GM18499 (cell line): Measurements from ENCODE around the gene ZNF503.

Experiments
- ATAC-seq: cut with Tn5 transposase; IDR thresholded peaks from one replicate; pipeline ENCODE4 v1.9.1; 2021; ENCODE audit warnings: moderate number of reproducible peaks; ENCODE audit not compliant: insufficient read depth, unreplicated experiment

Gene ZNF503, protein sequence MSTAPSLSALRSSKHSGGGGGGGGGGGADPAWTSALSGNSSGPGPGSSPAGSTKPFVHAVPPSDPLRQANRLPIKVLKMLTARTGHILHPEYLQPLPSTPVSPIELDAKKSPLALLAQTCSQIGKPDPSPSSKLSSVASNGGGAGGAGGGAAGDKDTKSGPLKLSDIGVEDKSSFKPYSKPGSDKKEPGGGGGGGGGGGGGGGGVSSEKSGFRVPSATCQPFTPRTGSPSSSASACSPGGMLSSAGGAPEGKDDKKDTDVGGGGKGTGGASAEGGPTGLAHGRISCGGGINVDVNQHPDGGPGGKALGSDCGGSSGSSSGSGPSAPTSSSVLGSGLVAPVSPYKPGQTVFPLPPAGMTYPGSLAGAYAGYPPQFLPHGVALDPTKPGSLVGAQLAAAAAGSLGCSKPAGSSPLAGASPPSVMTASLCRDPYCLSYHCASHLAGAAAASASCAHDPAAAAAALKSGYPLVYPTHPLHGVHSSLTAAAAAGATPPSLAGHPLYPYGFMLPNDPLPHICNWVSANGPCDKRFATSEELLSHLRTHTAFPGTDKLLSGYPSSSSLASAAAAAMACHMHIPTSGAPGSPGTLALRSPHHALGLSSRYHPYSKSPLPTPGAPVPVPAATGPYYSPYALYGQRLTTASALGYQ

DNA sequence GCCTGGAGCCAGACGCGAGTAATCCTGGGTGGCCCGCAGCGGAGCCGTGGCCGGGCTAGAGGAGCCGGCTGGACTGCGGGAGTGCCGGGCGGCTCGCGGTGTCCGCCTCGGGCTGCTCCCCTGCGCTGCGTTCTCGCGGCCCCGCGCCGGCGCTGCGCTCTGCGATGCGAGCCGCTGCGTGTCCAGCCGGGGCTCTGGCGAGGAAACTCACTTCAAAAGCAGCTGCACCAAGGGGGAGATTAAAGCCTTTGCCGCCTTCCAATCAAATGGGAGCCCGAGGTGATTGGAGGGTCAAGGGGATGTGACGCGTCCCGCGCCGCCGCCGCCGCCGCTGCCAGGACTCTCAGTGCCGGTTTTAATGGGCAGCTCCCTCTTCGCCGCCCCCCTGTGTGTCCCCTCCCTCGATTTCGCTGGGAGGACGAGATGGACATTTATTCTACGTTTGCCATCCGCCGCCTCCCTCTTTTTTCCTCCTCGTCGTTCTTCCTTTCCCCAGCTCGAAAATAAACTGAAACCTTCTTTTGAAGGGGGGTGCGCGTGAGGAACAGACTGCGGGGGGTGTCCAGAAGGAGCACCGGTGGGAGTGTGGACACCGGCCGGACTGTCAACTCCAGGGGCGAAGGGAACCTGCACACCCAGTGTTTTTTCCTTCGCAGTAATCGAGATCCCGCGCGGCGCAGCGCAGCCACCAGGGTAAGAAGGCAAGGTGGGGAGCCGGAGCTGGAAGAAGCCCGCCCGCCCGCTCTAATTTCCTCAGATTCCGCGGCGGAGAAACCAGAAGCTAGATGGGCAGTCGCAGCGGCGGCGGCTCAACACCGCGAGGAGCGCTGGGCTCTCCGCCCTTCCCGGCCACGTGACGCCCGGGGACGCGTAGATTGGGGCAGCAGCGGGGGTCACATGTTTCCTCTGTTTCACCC lies at the start of gene ZNF503:
TSS of gene ZNF503 (minus strand) at position 196 of the 917 bp plus-strand sequence. CDS start 345 bp downstream, outside the sequence.
- ATAC-seq = no peak

DNA sequence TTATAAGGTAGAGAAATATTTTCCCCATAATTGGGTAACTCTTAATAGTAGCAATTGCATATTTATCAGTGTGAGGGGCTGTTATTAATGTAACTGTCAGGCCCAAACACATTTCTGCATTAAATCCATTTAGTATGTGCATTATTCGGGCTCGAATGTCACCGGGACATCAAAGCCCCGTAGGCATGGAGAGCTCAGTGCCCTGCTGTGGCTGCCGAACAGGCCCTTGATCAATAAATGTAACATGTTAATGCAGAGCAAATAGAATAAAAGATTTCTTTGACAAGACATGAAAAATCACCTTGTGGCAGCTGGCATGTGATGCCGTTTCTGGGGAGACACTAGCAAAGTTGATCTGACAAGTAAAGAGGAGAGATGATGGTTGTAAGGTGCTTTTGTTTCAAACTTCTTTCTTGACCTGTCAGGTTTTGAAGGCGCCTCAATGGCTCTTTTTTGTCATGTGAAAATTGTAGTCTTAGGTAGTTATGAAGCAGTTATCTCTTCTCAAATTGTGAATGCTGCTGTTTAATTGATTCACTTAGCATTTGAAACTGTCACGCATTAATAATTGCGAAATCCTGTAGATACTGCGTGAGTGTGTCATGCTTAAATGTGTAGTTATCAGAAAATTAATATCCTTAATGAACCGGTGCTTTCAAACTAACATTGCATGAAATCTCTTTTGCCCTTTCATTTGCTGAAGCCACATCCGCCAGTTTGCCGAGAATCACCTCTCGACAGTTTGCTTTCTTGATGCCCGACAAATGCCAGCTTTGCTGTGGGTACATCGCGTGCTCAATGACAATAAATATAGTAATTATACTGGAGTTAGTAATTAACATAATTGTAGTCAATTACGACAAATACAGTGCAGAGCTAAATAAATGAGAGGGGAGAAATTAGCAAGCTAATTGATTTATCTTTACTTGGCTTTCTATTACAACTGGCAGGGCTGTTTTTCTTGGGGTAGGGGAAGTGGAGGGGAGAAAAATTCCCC lies 49.4 kb upstream of the ZNF503 start:
- ATAC-seq = no peak

DNA sequence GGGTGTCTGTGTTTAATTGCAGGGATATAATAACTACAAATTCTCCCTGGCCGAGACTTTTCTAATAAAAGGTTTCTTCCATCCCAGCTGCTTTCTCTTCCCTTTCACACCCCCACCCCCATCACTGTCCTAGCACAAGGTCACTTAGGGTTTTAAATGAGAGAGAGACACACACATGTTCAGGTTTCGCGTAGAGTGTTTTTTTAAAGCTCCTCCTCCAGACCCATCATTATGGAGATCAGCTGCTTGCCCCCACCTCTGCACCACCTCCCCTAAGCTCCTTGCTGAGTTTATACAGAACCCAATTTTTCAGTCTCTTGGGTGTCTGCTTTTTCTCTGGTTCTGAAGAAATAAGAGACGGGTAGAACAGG lies 48.5 kb upstream of the ZNF503 start:
- ATAC-seq = no peak

DNA sequence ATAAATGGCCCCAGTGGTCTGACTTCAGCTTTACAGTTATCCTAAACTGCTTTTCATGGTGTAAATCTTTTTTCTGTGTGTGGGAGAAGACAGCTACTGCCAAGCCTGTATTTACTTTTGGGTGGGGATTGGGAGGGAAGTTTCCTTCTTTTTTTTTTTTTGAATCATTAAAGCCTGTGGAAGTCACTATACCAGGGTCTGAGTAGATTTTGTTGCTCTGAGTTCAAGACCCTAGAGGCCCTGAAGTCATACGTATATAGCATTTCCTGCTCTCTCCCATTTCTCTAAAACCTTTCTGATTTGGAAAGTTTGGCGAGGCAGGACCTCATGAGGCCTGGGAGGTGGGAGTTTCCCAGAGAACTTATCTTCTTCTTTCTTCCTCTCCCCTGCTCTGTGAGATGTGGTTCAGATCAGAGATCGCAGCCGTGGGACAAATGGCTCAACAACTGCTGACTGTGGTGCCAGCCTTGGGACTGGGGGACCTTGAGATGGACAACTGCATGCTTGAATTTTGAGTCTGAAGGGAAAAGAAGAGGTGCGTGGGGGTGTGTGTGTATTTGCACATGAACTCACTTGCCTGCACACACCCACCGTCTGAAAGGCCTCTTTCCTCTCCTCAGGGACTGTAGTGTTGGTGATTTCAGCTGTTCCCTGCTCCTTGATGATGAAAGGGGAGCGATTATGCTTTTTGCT lies 48.0 kb upstream of the ZNF503 start:
- ATAC-seq = no peak

DNA sequence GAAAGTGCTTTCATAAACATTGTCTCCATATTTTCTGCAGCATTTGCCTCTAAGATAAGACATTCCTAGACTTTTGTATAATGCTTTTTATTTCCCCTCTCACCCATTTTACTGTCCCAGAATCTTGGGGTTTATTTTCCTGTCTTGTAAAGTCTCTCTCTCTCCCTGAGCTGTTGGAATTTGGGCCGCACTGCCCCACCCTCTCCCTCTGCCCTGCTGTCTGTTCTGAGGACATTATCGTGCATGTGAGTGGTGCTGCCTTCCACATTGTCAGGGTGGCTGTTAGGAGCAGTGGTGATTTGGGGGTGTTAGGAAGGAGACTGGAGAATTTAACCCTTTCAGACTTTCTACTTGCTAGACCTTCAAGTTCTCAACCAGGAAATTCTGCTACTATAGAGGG lies 46.6 kb upstream of the ZNF503 start:
- ATAC-seq = no peak

DNA sequence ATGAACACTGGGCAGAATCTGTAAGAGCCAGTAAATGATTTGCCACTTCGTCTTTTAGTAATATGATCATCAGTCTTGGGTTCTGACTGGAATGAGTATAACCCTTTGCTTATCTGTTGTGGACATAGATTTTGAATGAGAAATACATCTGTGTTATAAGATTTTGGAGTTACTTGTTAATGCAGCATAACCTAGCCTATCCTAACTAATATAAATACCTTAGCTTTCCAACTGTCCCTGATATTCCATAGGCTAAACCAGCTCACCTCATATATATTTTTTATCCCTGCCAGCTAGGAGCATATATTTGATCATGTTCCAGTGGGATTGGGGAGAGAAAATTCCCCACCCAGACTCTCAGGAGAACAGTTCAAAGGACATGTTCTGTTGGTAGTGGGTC lies 44.9 kb upstream of the ZNF503 start:
- no peak for ATAC-seq

DNA sequence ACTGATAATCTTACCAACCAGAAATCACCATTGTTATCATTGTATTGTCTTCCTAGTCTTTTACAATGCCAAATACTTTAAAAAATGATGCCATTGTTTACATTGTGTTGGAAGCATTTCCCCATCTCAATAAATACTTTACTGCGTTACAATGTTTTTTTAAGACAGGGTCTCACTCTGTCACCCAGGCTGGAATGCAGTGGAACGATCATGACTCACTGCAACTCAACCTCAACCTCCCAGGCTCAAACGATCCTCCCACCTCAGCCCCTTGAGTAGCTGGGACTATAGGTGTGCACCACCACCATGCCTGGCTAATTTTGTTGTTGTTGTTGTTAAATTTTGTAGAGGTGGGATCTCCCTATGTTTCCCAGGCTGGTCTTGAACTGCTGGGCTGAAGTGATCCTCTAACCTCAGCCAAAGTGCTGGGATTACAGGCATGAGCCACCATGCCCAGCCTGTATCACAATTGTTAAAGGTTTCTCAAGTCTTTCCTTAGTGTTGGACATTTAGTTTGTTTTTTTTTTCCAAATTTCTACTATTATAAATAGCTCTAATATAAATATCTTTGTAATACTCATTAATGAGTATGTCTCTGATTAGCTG lies 43.3 kb upstream of the ZNF503 start:
- no peak for ATAC-seq

DNA sequence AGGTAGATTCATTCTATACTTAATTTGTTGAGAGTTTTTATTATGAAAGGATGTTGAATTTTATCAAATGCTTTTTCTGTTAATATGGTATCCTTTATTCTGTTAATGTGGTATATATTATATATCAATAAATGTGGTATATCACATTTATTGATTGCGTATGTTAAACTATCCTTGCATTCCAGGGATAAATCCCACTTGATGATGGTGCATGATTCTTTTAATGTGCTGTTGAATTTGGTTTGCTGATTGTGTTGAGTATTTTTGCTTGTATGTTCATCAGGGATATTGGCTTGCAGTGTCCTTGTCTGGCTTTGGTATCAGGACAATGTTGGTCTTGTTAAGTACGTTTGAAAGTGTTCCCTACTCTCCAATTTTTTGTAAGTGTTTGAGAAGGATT lies 41.8 kb upstream of the ZNF503 start:
- ATAC-seq = no peak

DNA sequence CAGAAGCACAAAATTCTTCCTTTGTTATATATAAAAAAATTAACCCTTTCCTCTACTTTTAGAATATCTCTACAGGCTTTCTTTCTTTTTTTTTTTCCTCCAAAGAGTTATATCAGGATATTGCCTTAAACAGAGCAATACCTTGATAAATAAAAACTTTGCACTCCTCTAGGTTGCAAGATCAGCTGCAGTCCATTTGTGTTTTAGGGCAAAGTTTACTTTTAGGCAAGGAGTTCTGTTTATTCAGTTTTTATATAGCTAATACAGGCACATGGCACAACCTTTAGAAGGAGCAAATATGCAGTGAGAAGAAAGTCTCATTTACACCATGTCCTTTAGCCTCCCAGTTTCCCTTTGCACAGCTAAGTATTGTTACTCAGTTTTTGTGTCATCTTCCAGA lies 40.1 kb upstream of the ZNF503 start:
- no peak for ATAC-seq

DNA sequence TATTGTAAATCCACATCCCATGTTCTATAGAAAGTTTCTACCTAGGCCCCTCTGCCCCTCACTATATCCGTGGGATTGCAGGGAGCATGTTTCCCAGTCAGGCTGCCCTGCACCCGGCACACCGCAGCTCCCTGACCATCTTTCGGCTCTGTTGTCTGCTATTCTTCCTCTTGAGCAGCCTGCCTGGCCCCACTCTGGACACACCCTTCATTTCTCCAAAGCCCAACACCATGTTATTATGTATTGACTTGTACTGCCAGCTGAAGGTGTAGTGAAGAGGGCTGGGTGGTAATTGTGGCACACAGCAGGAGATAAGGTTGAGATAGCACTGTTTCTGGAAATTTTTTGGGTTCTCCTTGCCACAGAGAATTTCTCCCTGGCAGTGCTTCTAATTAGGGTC lies 39.6 kb upstream of the ZNF503 start:
- no peak for ATAC-seq

DNA sequence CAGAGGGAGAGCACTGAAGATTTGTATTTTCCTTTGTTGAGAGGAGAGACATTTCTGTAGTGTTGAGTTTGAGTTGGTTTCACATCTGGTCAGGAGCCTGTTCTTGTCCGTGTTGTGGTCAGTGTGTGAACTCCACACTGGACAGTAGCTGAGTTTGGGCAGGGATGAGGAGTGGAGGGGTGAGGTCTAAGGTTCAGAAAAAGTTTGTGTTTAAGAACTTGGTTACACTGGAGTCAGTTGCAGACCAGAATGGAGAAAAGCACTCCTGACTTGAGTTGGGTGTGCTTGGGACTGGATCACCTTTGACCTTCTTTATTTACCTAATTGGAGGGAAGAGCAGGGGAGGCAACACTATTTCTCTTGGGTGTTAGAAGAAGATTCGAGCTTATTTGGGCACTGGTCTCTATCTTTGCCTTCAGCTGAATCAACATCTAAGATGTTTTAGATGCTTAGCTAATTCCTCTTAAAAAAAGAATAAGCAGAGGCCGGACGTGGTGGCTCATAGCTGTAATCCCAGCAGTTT lies 38.8 kb upstream of the ZNF503 start:
- ATAC-seq = no peak

DNA sequence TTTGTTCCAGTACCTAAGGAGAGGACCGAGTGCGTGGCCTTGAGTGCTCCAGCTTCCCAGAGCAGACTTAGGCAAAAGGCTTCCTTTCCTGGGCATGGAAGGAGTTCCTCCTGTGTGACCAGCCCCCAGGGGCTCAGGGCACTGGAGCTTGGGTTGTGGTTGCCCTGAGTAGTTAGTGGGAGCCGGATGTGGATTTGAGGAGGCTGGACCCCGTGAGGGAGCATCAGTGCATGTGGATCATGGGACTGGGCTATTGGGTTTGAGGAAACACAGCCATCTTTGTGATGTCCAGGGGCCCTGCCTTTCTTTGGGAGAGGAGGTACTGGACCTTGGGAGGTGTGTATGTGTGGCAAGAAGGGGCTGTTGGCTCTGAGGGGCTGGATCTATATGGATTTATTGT lies 38.2 kb upstream of the ZNF503 start:
- no peak for ATAC-seq

DNA sequence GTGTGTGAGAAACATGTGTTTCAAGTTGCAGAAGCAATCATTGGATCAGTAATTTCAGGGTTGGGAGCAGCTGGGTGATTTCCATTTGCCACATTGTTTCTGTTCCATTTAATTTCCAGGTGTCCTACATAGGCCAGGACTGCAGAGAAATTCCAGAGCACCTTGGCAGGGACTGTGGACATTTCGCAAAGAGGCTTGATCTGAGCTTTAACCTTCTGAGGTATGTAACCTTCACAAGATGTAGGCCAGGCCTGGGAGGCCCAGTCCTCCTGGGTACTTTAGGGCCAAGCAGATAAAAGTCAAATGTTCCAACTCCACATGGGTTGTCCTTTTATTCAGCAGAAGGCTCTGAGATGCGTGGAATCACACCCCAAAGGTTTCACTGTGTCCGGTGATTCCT lies 36.7 kb upstream of the ZNF503 start:
- no peak for ATAC-seq

DNA sequence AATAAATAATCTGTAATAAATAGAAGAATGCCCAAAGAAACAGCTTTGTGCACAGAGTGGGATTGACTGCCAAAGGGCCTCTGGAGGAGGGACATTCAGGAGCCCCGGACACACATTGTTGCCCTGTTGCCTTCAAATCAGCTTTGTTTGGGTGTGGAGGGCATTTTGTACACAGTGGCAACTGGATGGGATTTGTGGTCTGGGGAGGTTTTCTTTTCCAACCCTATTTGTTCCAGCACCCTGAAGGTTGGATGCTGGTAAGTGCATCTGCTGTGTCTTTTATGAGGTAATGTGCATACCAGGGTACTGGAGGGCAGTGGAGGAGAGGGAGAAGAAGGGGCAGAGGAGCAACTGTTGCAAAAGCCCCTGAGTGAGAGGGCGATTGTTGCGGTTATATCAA lies 36.1 kb upstream of the ZNF503 start:
- ATAC-seq = no peak

DNA sequence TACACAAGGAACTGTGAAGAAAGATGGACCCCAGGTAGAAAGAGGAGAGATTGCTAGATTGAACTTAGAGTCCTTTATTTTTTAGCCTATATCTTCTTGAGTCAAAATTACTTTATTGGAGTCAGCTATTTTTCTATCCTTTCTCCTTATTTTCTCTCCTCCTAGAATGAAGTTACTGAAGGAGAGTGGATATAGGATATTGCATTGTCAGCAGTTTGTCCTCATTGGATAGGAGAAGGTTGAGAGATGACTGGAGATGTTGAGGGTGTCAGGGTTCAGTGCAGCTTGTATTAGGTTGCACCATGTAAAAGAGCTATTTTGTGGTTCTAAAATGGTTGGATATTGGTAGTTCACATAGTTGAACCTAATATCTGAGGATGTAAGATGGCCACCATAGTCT lies 35.3 kb upstream of the ZNF503 start:
- no peak for ATAC-seq

DNA sequence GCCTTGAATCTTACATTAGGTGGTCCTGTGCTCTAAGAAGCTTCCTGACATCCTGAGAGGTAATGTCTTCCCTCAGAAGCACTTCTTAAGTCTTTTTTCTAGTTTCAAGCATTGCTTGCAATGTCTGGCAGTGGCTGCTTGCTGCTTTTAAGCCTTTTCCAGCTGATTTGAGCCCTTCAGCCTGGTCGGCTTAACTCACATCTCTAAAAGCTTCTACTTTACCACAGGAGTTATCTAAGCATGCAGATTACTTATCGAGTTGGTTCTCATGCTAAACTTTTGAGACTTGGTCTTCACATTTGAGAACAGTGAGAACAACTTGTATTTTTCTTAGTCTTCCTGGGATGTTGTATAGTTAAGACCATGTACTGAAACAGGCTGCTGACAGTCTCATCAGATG lies 33.7 kb upstream of the ZNF503 start:
- ATAC-seq = no peak

DNA sequence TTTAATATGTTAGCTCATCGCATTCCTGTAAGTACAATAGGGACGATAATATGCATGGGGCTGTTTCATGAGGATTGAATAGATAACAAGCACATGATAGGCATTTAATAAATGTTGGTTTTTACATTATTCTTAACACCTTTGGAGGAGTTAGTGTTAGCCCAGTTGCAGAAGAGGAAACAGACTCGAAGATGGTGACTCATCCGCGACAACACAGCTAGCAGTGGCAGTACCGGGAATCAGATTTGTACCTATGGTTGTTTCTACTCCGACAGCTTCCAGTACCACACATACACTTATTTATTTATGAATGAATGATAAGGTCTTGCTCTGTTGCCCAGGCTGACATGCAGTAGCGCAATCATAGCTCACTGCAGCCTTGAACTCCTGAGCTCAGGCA lies 32.7 kb upstream of the ZNF503 start:
- ATAC-seq = no peak

DNA sequence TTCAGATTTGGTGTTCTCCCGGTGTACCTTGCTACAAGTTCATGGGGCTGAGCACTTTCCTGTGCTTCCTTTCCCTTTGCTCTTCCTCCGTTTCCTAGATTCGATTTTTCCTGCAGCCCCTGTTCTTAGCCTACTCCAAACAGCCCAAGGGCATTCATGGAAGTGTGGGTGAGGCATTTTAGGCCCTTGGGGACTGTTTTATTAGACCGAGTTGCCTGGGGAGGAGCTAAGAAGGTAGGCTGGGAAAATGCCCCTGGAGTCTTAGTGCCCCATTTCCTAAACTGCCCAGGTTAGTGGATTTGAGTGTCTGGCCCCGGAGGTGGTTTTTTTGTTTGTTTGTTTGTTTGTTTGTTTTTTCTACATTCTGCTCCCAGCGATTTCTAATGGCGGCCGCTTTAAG lies 31.7 kb upstream of the ZNF503 start:
- ATAC-seq = no peak

DNA sequence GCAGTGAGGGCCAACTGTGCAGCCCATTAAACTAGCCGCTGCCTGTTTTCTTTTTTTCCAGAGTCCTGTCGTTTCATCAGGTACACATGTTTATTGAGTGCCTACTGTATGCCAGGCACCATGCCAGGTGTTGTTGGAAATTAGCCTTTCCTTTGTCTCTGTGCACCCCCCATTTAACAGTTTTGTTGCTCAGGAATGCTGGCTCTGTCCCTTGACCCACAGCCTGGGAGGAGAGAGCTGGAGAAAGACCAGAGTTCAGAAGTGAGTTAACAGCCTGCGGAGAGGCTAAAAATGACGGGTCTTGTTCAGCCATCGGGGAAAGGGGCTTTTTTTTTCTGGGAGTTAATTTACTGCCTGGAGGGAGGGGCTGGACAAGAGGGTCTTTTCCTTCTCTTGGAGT lies 31.2 kb upstream of the ZNF503 start:
- ATAC-seq = no peak
